ENCODE data around the gene IRX5.
A peak's percentile ranks its signal among the peaks of the same experiment; 100 is the strongest.

Gene IRX5

GRCh38 chr16:54939510-54940278 is 9.0 kb downstream of the IRX5 start:
- TF ChIP-seq ZNF384 (IDR thresholded peaks at IDR 0.05) (no peak), SUZ12 (IDR thresholded peaks at IDR 0.05) (no peak), TARDBP (IDR thresholded peaks at IDR 0.05) (no peak), FOXA1 (IDR thresholded peaks at IDR 0.05) (no peak), CTBP1 (IDR thresholded peaks at IDR 0.05; ENCODE audit: borderline replicate concordance) (no peak), L3MBTL2 (conservative IDR thresholded peaks at IDR 0.05) (no peak), SP1 (IDR thresholded peaks at IDR 0.05) (no peak)
- no peak for DNase-seq (ENCODE audit: extremely low spot score)
- CTCF ChIA-PET: no interaction called here
- POLR2A ChIA-PET: no interaction called here

GRCh38 chr16:54940279-54940604 is 9.6 kb downstream of the IRX5 start:
- ChIA-PET CTCF (no interaction called here), POLR2A (no interaction called here)
- TF ChIP-seq ARNT (IDR thresholded peaks at IDR 0.05) (no peak), NFRKB (IDR thresholded peaks at IDR 0.05) (no peak), BHLHE40 (IDR thresholded peaks at IDR 0.05; ENCODE audit: borderline replicate concordance) (no peak), TARDBP (IDR thresholded peaks at IDR 0.05) (no peak), L3MBTL2 (conservative IDR thresholded peaks at IDR 0.05) (no peak), PKNOX1 (IDR thresholded peaks at IDR 0.05) (no peak), HDGF (IDR thresholded peaks at IDR 0.05; ENCODE audit: borderline replicate concordance) (no peak)
- DNase-seq (ENCODE audit: extremely low spot score): no peak

- TF ChIP-seq TARDBP (IDR thresholded peaks at IDR 0.05) (no peak), ELF4 (IDR thresholded peaks at IDR 0.05) (no peak), FOXM1 (IDR thresholded peaks at IDR 0.05; ENCODE audit: borderline replicate concordance) (no peak), SUZ12 (IDR thresholded peaks at IDR 0.05) (no peak), FOXA1 (IDR thresholded peaks at IDR 0.05) (no peak), SP1 (IDR thresholded peaks at IDR 0.05) (no peak)
- POLR2A ChIA-PET: interaction anchor here (1.5 kb wide), 1 partner anchor 12 kb away, joined by 3 read pairs; the partner anchor contains the start of gene IRX5
- CTCF ChIA-PET: interaction anchor here (0.7 kb wide), 1 partner anchor 32 kb away, joined by 3 read pairs; no protein-coding TSS in a partner anchor
- no peak for DNase-seq (ENCODE audit: extremely low spot score)
Observed at GRCh38 chr16:54942353-54942943, 11.8 kb downstream of the IRX5 start.

- POLR2A ChIA-PET: no interaction called here
- CTCF ChIA-PET: no interaction called here
- TF ChIP-seq L3MBTL2 (conservative IDR thresholded peaks at IDR 0.05) (no peak), FOXM1 (IDR thresholded peaks at IDR 0.05; ENCODE audit: borderline replicate concordance) (no peak), TARDBP (IDR thresholded peaks at IDR 0.05) (no peak), CTBP1 (IDR thresholded peaks at IDR 0.05; ENCODE audit: borderline replicate concordance) (no peak), ELF4 (IDR thresholded peaks at IDR 0.05) (no peak), HDGF (IDR thresholded peaks at IDR 0.05; ENCODE audit: borderline replicate concordance) (no peak), LEF1 (IDR thresholded peaks at IDR 0.05; ENCODE audit: borderline replicate concordance) (no peak), BHLHE40 (IDR thresholded peaks at IDR 0.05; ENCODE audit: borderline replicate concordance) (no peak), ARNT (IDR thresholded peaks at IDR 0.05) (no peak), FOXK2 (IDR thresholded peaks at IDR 0.05) (no peak), ZNF384 (IDR thresholded peaks at IDR 0.05) (no peak), SP1 (IDR thresholded peaks at IDR 0.05) (no peak), SUZ12 (IDR thresholded peaks at IDR 0.05) (no peak), NFRKB (IDR thresholded peaks at IDR 0.05) (no peak), PKNOX1 (IDR thresholded peaks at IDR 0.05) (no peak), FOXA1 (IDR thresholded peaks at IDR 0.05) (no peak)
- DNase-seq (ENCODE audit: extremely low spot score): no peak
Observed at GRCh38 chr16:54944002-54944401, 13.3 kb downstream of the IRX5 start.

- POLR2A ChIA-PET: interaction anchor here (1.1 kb wide), 1 partner anchor 14 kb away, joined by 3 read pairs; the partner anchor contains the start of gene IRX5
- TF ChIP-seq FOXK2 (IDR thresholded peaks at IDR 0.05) (no peak), BHLHE40 (IDR thresholded peaks at IDR 0.05; ENCODE audit: borderline replicate concordance) (no peak), L3MBTL2 (conservative IDR thresholded peaks at IDR 0.05) (no peak), TARDBP (IDR thresholded peaks at IDR 0.05) (no peak), NFRKB (IDR thresholded peaks at IDR 0.05) (no peak), FOXA1 (IDR thresholded peaks at IDR 0.05) (no peak), HDGF (IDR thresholded peaks at IDR 0.05; ENCODE audit: borderline replicate concordance) (no peak), CTBP1 (IDR thresholded peaks at IDR 0.05; ENCODE audit: borderline replicate concordance) (no peak), SP1 (IDR thresholded peaks at IDR 0.05) (no peak), FOXM1 (IDR thresholded peaks at IDR 0.05; ENCODE audit: borderline replicate concordance) (no peak), SUZ12 (IDR thresholded peaks at IDR 0.05) (no peak), ELF4 (IDR thresholded peaks at IDR 0.05) (no peak), LEF1 (IDR thresholded peaks at IDR 0.05; ENCODE audit: borderline replicate concordance) (no peak), PKNOX1 (IDR thresholded peaks at IDR 0.05) (no peak), ARNT (IDR thresholded peaks at IDR 0.05) (no peak), ZNF384 (IDR thresholded peaks at IDR 0.05) (no peak)
- no peak for DNase-seq (ENCODE audit: extremely low spot score)
- CTCF ChIA-PET: no interaction called here
Observed at GRCh38 chr16:54945063-54945462, 14.4 kb downstream of the IRX5 start.

GRCh38 chr16:54946909-54947308 is 16.2 kb downstream of the IRX5 start:
- TF ChIP-seq ELF4 (IDR thresholded peaks at IDR 0.05) (no peak), ZNF384 (IDR thresholded peaks at IDR 0.05) (0 out of 2 replicates have a peak, but pooled peaks have one; percentile 45)
- POLR2A ChIA-PET: no interaction called here
- no peak for DNase-seq (ENCODE audit: extremely low spot score)
- CTCF ChIA-PET: interaction anchor here (1.7 kb wide), 1 partner anchor 10 kb away, joined by 4 read pairs; no protein-coding TSS in a partner anchor
